Pancreas (tissue), 10 donors: ENCODE data around the gene MYLK. TPM values are rescaled to one million over a fixed set of nuclear protein-coding genes. Genes with fewer than 3 reads are reported as not detected.

Experiments used
- ATAC-seq, 4 donors: fragments of 200-7000 bp; cut with Tn5 transposase; one replicate each; pipeline versions ENCODE4 v1.8.0 to v1.9.1; 2020; ENCODE audit warnings: mild to moderate bottlenecking in 4 of 4, moderate library complexity in 4 of 4
- DNase-seq, 6 donors: peaks; one replicate each; pipeline ENCODE4 v3.0.0-alpha.2; 2020
- FAIRE-seq: peaks from 2 replicates; lab custom pipeline; 2012; peaks lifted over from hg19 to GRCh38; lab: Jason Lieb, UNC
- H3K27ac ChIP-seq, 4 donors: fragments of 200-600 bp; sonication (generic); 1 replicate in 3 of 4; 2 replicates in 1 of 4; pipeline versions ENCODE4 v1.5.0 to v1.8.0; 2020
- H3K27me3 ChIP-seq, 4 donors: fragments of 200-600 bp; one replicate each; pipeline ENCODE4 v1.8.0; 2021
- H3K36me3 ChIP-seq, 3 donors: fragments of 200-600 bp; sonication (generic) in 1 of 3; one replicate each; pipeline versions ENCODE4 v1.5.0 to v1.8.0; 2020 to 2021
- H3K4me1 ChIP-seq, 3 donors: fragments of 200-600 bp; one replicate each; pipeline ENCODE4 v1.8.0; 2021
- H3K4me3 ChIP-seq, 4 donors: fragments of 200-600 bp; sonication (generic) in 2 of 4; one replicate each; pipeline versions ENCODE4 v1.5.0 to v1.8.0; 2020 to 2021
- H3K9me3 ChIP-seq, 4 donors: fragments of 200-600 bp; one replicate each; pipeline ENCODE4 v1.8.0; 2021
- WGBS, 2 donors: extraction: QIAGEN DNeasy Blood & Tissue Kit; methylation state at CpG; one replicate each; pipeline ENCODE4 v1.1.7; 2013; 5-methylcytosine and 5-hydroxymethylcytosine counted together
- intact Hi-C, 3 donors: fragments of 100-400 bp; cut with DNase I; formaldehyde crosslinking; loops; one replicate each; pipeline versions ENCODE4 v1.11.1 to v1.14.2; 2022
- polyA plus RNA-seq, 2 donors: library from polyadenylated mRNA; stranded (reverse); fragments of 200-250 nt; gene quantifications; one replicate each; pipeline ENCODE4 v1.2.3, GENCODE V29; 2013
- total RNA-seq, 6 donors: library from RNA; stranded (reverse); fragmentation: NEBNext Ultra II Directional in 4 of 6; extraction: Animal tissue kit (Norgen Biotek cat#: 25700) in 4 of 6; gene quantifications; one replicate each; pipeline versions ENCODE4 v1.2.1 to v1.2.4, GENCODE V29; 2021 to 2023
- TF ChIP-seq, protein P1 (sequence below), 4 donors: fragments of 200-600 bp; sonication (generic) in 3 of 4; IDR thresholded peaks; one replicate each; pipeline versions ENCODE4 v1.5.0 to v1.8.0; 2021; ENCODE audit warnings: antibody characterized with exemption in 4 of 4
- donor health status: healthy with polysubstance abuse.
- donor health status: DM: no; HTN: no; CAD: no; lungs with moderate emphysema.
- donor health status: DM: no; HTN: no; CAD: no.
- donor health status: control.
- donor health status: control.
- donor health status: Bipolar disorder and iron deficiency.
- donor health status: DM: yes; HTN: yes; CAD: no.
- donor health status: DM: no; HTN: no; CAD: no.
- donor health status: DM: no; HTN: no; CAD: no.
- donor health status: DM: yes; HTN: yes; CAD: no.

Gene MYLK
- total and polyA plus RNA-seq, 8 donors: 3.1 to 12.0 (median 6.7) TPM

- ATAC-seq (no peak), FAIRE-seq (no peak), DNase-seq (no peak)
- H3K9me3 ChIP-seq: no peaks in the 10 kb centered on the region
- 79 to 84% methylated on average over 2 of the region's 2 CpGs for WGBS, 2 donors
- no peak overlapping the region for H3K4me3 ChIP-seq
- no peaks in the 10 kb centered on the region for H3K36me3 ChIP-seq
- TF ChIP-seq, protein P1, sequence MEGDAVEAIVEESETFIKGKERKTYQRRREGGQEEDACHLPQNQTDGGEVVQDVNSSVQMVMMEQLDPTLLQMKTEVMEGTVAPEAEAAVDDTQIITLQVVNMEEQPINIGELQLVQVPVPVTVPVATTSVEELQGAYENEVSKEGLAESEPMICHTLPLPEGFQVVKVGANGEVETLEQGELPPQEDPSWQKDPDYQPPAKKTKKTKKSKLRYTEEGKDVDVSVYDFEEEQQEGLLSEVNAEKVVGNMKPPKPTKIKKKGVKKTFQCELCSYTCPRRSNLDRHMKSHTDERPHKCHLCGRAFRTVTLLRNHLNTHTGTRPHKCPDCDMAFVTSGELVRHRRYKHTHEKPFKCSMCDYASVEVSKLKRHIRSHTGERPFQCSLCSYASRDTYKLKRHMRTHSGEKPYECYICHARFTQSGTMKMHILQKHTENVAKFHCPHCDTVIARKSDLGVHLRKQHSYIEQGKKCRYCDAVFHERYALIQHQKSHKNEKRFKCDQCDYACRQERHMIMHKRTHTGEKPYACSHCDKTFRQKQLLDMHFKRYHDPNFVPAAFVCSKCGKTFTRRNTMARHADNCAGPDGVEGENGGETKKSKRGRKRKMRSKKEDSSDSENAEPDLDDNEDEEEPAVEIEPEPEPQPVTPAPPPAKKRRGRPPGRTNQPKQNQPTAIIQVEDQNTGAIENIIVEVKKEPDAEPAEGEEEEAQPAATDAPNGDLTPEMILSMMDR (IDR thresholded peaks at IDR 0.05): no peak
- no peak overlapping the region for H3K27ac ChIP-seq
- H3K27me3 ChIP-seq: no peaks in the 10 kb centered on the region
- peaks cover 0 to 3% (median 0%) of the 10 kb centered on the region in 3 donors for H3K4me1 ChIP-seq
- intact Hi-C loops: no loop called here
These were observed 78.6 kb downstream of the MYLK start for GRCh38 chr3:123805504-123805903.

- intact Hi-C loops: no loop called here
- TF ChIP-seq, protein P1 (IDR thresholded peaks at IDR 0.05): no peak
- Histone ChIP-seq H3K36me3 (no peaks in the 10 kb centered on the region), H3K9me3 (no peaks in the 10 kb centered on the region), H3K27ac (no peak overlapping the region), H3K4me3 (no peak overlapping the region), H3K4me1 (peaks cover 0 to 3% (median 0%) of the 10 kb centered on the region in 3 donors), H3K27me3 (no peaks in the 10 kb centered on the region)
- no peak for ATAC-seq
- WGBS, 2 donors: 73 to 81% methylated on average over 7 of the region's 7 CpGs
- DNase-seq: no peak
- no peak for FAIRE-seq
These were observed 79.0 kb downstream of the MYLK start for GRCh38 chr3:123805101-123805500.

DNA sequence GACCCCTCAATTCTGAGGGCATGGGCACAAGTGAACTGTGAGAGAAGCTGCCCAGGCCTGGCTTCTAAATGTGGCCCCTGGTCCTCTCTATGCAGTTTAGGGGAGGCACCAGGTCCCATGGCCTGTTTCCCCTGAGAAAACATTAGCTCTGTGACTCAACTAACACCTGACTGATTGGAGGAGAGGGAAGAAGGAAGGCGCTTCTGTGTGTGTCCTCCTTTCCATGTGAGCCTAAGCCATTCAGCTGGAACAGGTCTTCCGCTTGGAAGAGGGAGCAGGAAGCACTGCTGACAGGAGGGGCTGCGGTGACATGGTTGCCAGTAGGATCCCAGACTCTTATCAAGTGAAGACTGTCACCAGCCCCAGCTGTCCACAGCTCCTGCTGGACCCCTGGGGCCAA is 79.5 kb downstream of the MYLK start:
- 90 to 91% methylated on average over 3 of the region's 3 CpGs for WGBS, 2 donors
- no peak overlapping the region for H3K4me3 ChIP-seq
- intact Hi-C loops: no loop called here
- DNase-seq: no peak
- TF ChIP-seq, protein P1 (IDR thresholded peaks at IDR 0.05): no peak
- H3K27ac ChIP-seq: no peak overlapping the region
- no peak for FAIRE-seq
- H3K9me3 ChIP-seq: no peaks in the 10 kb centered on the region
- peaks cover 0 to 3% (median 0%) of the 10 kb centered on the region in 3 donors for H3K4me1 ChIP-seq
- no peaks in the 10 kb centered on the region for H3K36me3 ChIP-seq
- no peak for ATAC-seq
- H3K27me3 ChIP-seq: no peaks in the 10 kb centered on the region

GRCh38 chr3:123803521-123803920 is 80.6 kb downstream of the MYLK start:
- no peaks in the 10 kb centered on the region for H3K36me3 ChIP-seq
- H3K4me3 ChIP-seq: no peak overlapping the region
- H3K9me3 ChIP-seq: no peaks in the 10 kb centered on the region
- TF ChIP-seq, protein P1 (IDR thresholded peaks at IDR 0.05): no peak
- H3K4me1 ChIP-seq: peaks cover 0 to 3% (median 0%) of the 10 kb centered on the region in 3 donors
- intact Hi-C loops: no loop called here
- no peak overlapping the region for H3K27ac ChIP-seq
- no peaks in the 10 kb centered on the region for H3K27me3 ChIP-seq
- WGBS, 2 donors: 48 to 54% methylated on average over 4 to 5 of the region's 5 CpGs
- FAIRE-seq (no peak), ATAC-seq (no peak), DNase-seq (no peak)

GRCh38 chr3:123802007-123802625 is 82.0 kb downstream of the MYLK start:
- Histone ChIP-seq H3K4me1 (no peaks in the 10 kb centered on the region), H3K36me3 (no peaks in the 10 kb centered on the region), H3K9me3 (no peaks in the 10 kb centered on the region), H3K4me3 (no peak overlapping the region), H3K27me3 (no peaks in the 10 kb centered on the region), H3K27ac (no peak overlapping the region)
- TF ChIP-seq, protein P1 (IDR thresholded peaks at IDR 0.05): no peak
- FAIRE-seq (no peak), ATAC-seq (no peak), DNase-seq (no peak)
- WGBS, 2 donors: 73 to 76% methylated on average over 3 of the region's 3 CpGs
- intact Hi-C loops: no loop called here
